Prostate gland (tissue), 2 donors: Measurements from ENCODE around the gene FZD8.

ENCODE experiments used
- CTCF ChIP-seq, 4 experiments: fragments of 200-600 bp in 2 of 4; fragments of 450-650 bp in 2 of 4; sonication (generic) in 2 of 4; IDR thresholded peaks; 1 replicate in 3 of 4; 2 replicates in 1 of 4; pipeline ENCODE4 v1.5.1; 2016 to 2019; ENCODE audit warnings: antibody characterized with exemption in 4 of 4, mild to moderate bottlenecking in 2 of 4, moderate library complexity in 2 of 4
- POLR2A ChIP-seq: fragments of 450-650 bp; IDR thresholded peaks from one replicate; pipeline ENCODE4 v1.6.1; 2016; ENCODE audit warnings: antibody characterized with exemption, mild to moderate bottlenecking
- POLR2AphosphoS5 ChIP-seq: sonication (generic); formaldehyde crosslinking; IDR thresholded peaks from one replicate; pipeline ENCODE4 v1.6.1; 2017; ENCODE audit warnings: antibody characterized with exemption

GRCh38 chr10:35637462-35637861 is 4.6 kb downstream of the FZD8 start:
- TF ChIP-seq CTCF (IDR thresholded peaks at IDR 0.05) (no peak), POLR2AphosphoS5 (no peak), POLR2A (no peak)
